ENCODE measurements around the gene UBE2QL1.

- TF ChIP-seq CTCF (IDR thresholded peaks at IDR 0.05; ENCODE audit: low read length) (no peak), EZH2 (IDR thresholded peaks at IDR 0.05; ENCODE audit: borderline replicate concordance, low read length) (no peak)
Measured at GRCh38 chr5:6470672-6471071, 22.0 kb downstream of the UBE2QL1 start.

Measured in OCI-LY1 (cell line).